ENCODE results near the gene ABI3.

The ABI3 gene

GRCh38 chr17:49229805-49230600 is 19.5 kb downstream of the ABI3 start:
- TF ChIP-seq CTCF (IDR thresholded peaks at IDR 0.05), result no peak

- no peak for TF ChIP-seq CTCF (IDR thresholded peaks at IDR 0.05)
Measured at GRCh38 chr17:49230636-49231562, 20.4 kb downstream of the ABI3 start, which contains the start of gene PHOSPHO1. PHOSPHO1 (minus strand) TSS chr17:49230787; CDS start chr17:49226691, 4,096 bp downstream.

GRCh38 chr17:49231563-49231894 is 21.0 kb downstream of the ABI3 start:
- TF ChIP-seq CTCF (IDR thresholded peaks at IDR 0.05), result no peak

GRCh38 chr17:49234509-49235080 is 24.1 kb downstream of the ABI3 start:
- TF ChIP-seq CTCF (IDR thresholded peaks at IDR 0.05), result no peak

GRCh38 chr17:49235896-49236295 is 25.4 kb downstream of the ABI3 start:
- TF ChIP-seq CTCF (IDR thresholded peaks at IDR 0.05), result no peak

GRCh38 chr17:49239963-49240362 is 29.5 kb downstream of the ABI3 start:
- TF ChIP-seq CTCF (IDR thresholded peaks at IDR 0.05), result no peak

- TF ChIP-seq CTCF (IDR thresholded peaks at IDR 0.05), result no peak
Measured at GRCh38 chr17:49240619-49241018, 30.1 kb downstream of the ABI3 start.
